ENCODE data around the gene GAREM2.

GAREM2 gene

DNA sequence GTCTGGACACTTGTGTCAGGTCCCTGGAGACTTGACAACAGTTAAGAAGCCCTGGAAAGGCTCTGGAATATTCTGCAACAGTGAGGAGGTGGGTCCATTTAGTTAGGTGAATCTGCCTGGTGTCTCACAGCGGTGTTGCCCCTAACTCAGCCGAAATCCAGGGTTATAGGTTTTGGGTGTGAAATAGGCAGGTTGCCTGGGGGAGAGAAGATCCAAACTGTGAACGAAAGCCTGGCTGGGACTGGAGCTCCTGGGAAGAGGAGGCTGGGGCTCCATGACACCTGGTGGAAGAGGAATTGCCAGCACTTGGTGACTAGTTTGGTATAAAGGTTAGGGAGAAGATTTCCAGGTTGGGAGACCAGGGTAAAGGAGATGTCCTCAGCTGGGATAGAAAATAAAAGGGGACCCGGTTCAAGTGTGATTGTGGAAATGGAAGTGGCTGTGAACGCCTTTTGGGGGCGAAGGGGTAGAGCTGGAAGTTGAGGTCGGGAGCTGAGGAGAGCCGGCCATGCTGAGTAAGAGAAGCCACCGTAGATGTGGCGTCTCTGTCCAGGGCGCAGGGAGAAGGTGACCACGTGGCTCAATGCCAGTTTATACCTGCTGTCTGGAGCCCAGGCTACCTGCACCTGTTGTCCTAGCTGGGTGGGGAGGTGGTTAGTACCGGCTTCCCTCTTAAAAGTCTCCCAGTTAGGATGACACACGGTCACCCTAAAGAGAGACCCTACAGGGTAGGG, 3.0 kb upstream of the GAREM2 start:
- DNase-seq (ENCODE audit: low read depth in 2 of 2, low spot score in 1 of 2): no peak

DNA sequence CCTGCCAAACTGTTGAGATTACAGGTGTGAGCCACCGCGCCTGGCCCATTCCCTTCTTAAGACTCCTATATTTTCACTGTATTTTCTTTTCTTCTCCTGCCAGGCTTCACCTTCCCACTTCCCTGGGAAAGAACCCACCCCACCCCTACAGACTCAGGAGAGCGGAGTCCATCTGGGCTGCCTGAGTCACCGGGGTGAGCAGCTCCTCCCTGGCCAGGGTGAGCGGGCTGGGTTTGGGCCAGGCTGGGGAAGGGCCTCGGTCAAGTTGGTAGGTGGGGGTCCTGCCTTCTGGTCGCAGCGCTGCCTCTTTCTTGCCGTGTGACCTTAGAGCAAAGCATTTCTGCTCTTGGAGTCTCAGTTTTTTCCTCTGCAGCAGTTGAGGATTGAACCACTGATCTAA, 2.1 kb upstream of the GAREM2 start:
- no peak for DNase-seq (ENCODE audit: low read depth in 2 of 2, low spot score in 1 of 2)

DNA sequence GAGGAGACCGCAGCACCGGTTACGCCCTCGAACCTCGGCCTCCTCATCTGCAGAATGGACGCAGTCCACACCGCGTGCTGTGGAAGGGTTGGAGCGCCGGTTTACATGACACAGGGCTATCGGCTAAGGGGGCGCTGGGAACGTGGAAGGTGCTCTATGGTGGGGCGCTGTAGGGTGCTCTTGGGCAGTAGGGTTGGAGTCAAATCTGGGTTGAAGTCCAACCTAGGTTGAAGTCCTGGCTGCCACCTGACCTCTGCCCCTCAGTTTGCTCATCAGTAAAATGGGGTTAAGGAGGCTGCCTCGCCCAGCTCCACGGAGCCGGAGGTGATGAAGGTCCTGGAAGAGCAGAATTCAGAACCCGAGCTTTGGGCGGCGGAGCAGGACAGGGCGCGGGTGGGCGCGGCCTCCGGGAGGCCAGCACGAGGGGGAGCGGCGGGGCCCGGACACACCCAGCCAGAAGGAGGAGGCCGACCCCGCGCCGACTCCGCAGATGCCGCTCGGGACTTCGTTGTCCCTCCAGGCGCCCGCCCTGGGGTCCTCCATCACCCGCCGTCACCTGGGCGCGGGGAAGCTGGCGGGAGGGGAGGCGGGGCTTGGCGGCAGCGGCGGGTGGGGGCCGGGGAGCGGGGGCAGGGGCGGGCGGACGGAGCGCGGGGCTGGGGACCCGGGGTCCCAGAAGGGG, 558 bp upstream of the GAREM2 start:
- no peak for DNase-seq (ENCODE audit: low read depth in 2 of 2, low spot score in 1 of 2)

DNA sequence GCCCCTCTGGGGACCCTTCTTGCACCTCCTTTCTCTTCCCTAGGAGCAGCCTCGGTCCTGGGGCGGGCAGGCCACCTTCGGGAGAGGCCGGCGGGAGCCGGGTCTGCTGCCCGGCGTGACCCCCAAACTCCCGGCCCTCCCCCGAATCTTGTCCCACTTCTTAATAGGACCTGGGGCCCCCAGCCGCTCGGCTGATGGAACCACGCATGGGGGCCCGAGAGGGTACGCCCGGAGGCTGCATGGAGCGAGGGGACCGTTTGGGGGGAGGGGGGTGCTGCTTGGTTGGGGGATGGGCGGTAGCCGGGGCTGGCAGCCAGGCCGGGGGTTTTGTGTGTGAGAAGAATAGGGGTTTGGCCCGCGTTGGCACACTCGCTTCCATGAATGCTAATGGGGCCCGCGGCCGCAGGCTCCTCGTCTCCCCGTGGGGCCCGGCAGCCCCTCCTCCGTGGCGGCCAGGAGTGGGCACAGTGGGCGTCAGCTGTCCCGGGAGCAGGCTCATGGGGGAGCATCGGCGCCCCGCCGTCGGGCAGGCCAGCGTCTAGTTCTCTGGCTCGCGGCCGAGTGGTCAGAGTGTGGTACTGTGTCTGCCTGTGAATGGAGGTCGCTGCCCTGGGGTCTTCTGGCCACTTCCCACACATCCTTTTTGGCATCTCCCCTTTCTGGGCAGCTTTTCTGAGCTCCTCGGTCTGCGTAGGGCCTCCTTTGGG, 1.0 kb downstream of the GAREM2 start:
- DNase-seq (ENCODE audit: low read depth in 2 of 2, low spot score in 1 of 2): no peak

DNA sequence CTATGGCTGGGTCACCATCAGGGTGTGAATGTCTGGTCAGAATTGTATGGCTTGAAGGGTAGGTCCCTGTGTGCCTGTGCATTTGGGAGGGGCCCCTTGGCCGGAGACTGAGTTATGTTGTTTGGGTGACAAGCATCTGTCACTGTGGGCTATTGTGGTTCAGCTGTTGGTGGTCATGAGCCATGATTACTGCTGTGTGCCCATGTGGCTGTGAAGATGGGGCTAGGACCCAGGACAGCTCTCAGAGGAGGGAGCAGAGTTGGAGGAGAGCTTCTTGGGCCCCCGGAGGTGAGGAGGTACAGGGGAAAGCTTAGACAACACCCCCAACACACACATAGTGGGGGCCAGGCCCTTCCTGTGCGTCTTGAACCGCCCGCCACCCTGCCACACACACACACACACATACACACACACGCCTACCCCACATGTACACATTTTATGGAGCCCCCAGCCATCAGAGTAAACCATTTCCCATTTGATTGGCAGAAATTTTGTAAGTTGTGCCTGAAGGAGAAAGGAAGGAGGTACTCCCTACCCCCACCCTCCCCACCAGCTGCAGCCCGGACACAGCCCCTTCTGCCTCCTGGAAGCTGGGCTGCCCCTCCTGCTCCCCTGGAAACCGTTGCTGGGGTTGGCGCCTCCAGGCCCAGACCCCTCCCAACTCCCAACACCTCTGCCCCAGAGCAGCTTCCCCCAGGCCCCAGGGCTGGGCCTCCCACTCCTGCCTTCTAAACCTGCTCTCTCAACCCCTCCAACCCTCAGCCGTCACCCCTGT, 2.0 kb downstream of the GAREM2 start:
- no peak for DNase-seq (ENCODE audit: low read depth in 2 of 2, low spot score in 1 of 2)

DNA sequence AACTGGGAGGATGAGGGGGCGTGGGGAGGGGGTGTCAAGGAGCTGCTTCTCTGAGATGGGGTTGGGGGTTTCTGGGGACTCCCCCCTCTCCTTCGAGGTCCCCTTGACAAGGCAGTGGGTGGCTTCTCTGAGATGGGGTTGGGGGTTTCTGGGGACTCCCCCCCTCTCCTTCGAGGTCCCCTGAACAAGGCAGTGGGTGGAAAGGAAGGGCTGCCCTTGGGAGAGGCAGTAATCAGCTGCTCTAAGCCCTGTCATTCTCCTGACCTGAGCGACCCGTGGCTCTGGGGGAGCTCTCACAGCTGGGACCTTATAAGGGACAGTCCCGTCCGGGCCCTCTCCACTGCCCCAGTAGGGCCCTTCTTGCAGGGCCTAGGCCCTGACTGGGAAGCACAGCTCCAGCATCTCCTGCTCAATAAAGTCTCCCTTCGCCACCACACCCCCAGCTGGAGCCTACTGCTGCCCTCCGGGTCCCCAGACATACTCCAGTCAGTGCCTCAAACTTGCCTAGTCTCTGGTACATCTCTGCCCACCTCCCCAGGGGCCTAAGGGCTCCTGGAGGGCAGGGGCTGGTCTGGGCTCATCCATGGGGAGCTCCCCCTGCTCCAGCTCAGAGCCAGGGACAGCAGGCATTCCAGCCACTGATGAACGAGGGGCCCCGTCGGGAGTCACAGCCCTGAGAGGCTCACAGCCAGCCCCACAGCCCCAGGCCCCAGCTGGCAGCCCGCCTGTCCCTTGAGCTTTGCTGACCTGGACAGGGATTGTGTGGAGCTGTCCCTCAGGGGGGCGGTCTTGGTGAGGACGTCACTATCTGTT, 2.8 kb downstream of the GAREM2 start:
- no peak for DNase-seq (ENCODE audit: low read depth in 2 of 2, low spot score in 1 of 2)

DNA sequence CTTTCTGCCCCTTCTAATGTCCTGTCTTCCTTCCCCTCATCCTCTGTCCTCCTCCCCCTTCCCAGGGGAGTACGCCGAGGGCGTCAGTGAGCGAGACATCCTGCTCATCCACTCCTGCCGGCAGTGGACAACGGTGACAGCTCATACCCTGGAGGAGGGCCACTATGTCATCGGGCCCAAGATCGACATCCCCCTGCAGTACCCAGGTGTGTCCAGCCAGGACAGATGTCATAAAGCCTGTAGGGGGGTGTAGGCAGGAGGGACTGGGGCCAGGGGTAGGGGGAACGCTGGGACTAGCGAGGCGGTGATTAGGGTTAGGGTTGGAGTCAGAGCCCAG, 3.4 kb downstream of the GAREM2 start:
- DNase-seq (ENCODE audit: low read depth in 2 of 2, low spot score in 1 of 2): no peak

DNA sequence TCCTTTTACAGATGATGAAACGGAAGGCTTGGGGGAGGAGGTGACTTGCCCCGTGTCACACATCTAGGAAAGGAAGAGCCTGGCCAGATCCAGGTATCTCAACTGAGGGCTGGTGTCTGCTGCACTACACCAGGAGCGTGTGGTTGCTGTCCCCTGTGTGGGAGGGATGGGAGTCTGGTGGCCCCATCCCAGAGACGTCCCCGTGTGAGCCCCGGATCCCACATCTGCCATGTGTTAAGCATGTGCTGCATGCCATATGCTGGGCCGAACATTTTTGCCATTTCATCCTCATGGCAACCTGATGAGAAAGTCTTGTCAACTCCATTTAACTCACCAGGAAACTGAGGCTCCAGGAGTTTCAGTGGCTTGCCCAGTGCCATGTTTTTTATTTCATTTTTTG, 4.2 kb downstream of the GAREM2 start:
- no peak for DNase-seq (ENCODE audit: low read depth in 2 of 2, low spot score in 1 of 2)

DNA sequence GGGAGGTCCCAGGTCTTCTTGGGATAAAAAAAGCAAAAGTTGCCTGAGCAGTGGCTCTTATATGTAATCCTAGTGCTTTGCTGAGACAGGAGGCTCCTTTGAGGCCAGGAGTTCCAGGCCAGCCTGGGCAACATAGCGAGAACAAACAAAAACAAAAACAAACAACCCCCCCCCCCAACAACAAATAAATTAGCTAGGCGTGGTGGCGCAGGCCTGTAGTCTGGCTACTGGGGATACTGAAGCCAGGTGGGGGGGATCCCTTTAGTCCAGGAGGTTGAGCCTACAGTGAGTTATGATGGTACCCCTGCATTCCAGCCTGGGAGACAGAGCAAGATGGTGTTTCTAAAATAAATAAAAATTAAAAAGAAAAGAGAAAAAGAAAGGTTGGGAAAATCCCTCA, 5.4 kb downstream of the GAREM2 start:
- no peak for DNase-seq (ENCODE audit: low read depth in 2 of 2, low spot score in 1 of 2)

DNA sequence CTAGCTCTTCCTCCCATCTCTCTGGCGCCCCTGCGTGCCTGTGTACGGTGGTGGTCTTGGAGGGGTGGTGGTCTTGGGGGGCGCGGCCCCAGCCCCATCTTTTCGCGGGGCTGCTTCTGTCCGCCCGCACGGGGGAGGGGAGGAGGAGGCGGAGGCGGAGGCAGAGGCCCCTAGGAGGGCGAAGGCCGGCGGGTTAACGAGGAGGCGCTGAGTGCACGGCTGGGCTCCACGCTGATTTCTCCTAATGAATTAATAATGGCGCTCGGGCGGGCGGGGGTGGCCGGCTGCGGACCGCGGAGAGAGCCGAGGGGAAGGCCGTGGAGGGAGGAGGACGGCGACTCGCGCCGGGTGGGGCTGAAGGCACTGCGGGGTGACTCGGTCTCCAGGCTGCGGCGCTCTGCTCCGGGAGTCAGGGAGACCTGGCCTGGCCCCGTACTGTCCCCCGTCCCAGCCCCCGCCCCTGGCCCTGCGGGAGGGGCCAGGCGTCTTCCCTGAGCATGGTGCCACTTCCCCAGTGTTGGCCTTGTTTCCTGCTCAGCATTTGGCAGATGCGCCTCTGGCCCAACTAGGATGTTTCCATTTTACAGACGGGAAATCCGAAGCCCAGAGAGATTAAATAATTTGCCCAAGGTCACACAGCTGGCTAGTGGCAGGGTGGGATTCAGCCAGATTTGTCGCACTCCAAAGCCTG, 6.0 kb downstream of the GAREM2 start:
- DNase-seq (ENCODE audit: low read depth in 2 of 2, low spot score in 1 of 2): no peak

DNA sequence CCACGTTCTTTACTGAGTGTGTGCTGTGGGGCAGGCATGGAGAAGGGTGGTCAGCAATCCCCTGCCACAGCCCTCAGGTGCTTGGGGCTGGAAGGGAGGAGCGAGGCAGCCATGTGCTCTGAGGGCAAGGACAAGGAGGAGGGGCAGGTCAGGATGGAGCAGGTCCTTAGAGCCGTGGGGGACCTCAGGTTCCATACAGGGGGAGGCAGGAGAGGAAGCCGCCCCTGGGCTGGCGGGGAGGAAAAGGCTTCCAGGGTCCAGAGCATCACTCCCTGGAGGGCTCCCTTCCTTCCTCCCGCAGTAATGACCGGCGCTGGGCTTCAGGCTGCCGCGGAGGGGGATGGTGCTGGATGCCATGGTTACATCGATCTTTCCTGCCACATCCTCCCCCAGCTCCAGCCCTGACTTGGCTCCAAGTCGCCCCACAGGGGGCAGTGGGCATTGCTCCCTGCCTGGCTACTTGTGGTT, 6.6 kb downstream of the GAREM2 start:
- no peak for DNase-seq (ENCODE audit: low read depth in 2 of 2, low spot score in 1 of 2)

DNA sequence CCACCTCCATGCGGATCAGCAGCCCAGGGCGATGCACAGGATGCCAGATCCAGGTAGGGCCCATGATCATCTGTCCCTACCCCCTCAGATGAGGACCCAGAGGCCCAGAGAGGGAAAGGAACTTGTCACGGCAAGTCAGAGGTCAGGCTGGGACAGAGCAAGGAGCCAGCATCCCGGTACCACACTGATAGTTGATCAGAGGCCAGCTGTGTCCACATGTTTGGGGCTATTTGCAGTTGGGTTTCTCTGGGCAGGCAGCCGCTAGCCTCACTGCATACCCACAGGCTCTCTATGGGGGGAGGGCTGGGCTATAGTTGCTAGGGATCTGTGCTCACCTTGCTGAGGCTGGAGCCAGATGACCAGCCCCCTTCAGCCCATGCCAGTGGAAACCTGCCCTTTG, 9.6 kb downstream of the GAREM2 start:
- DNase-seq (ENCODE audit: low read depth in 2 of 2, low spot score in 1 of 2): no peak

DNA sequence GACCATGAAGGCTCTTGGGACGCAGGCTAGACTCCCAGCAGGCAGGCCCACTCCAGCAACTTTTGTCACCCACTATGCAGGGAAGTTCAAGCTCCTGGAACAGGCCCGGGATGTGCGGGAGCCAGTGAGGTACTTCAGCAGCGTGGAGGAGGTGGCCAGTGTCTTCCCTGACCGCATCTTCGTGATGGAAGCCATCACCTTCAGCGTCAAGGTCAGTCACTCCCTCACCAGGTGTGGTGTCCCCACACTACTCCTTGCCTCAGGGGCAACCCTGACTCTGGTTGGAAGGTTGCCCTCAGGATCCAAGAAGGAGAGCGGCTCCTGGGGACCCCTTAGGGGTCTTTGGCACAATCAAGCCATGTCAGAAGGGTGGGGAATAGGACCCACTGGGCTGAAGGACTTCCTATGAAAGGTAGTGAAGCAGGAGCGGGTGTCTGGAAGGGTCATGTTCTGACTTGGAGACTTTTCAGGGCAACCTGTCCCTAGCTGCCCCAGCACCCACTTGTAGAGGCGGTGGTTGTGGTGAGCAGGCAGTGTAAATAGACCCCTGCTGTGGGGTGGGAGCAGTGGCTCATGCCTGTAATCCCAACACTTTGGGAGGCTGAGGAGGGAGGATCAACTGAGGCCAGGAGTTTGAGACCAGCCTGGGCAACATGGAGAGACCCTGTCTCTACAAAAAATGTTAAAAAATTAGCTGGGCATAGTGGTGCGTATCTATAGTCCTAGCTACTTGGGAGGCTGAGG, 10.2 kb downstream of the GAREM2 start:
- no peak for DNase-seq (ENCODE audit: low read depth in 2 of 2, low spot score in 1 of 2)

DNA sequence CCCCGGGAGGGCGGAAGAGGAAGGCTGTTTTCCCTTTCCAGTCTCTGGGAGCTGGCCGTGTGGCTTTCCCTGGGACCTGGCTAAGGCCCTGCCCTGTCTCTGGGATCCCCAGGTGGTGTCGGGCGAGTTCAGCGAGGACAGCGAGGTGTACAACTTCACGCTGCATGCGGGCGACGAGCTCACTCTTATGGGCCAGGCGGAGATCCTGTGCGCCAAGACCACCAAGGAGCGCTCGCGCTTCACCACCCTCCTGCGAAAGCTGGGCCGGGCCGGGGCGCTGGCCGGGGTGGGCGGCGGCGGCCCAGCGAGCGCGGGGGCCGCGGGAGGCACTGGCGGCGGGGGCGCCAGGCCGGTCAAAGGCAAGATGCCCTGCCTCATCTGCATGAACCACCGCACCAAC, 11.2 kb downstream of the GAREM2 start:
- DNase-seq (ENCODE audit: low read depth in 2 of 2, low spot score in 1 of 2): no peak

DNA sequence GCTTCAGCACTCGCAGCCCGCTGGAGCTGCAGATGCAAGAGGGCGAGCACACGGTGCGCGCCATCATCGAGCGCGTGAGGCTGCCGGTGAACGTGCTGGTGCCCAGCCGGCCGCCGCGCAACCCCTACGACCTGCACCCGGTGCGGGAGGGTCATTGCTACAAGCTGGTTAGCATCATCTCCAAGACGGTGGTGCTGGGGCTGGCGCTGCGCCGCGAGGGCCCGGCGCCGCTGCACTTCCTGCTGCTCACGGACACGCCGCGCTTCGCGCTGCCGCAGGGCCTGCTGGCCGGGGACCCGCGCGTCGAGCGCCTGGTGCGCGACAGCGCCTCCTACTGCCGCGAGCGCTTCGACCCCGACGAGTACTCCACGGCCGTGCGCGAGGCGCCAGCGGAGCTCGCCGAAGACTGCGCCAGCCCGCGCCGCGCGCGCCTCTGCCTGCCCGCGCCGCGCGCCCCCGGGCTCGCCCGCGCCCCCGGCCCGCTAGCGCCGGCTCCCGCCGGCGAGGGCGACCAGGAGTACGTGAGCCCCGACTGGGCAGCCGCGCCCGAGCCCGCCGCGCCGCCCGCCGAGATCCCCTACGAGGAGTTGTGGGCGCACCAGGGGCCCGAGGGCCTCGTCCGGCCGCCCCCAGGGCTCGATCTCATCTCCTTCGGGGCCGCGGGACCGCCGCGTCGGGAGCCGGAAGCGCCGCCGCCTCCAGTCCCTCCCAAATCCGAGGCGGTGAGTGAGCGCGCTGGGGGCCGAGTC, 11.8 kb downstream of the GAREM2 start:
- DNase-seq (ENCODE audit: low read depth in 2 of 2, low spot score in 1 of 2): peak; percentile 41 to 71

DNA sequence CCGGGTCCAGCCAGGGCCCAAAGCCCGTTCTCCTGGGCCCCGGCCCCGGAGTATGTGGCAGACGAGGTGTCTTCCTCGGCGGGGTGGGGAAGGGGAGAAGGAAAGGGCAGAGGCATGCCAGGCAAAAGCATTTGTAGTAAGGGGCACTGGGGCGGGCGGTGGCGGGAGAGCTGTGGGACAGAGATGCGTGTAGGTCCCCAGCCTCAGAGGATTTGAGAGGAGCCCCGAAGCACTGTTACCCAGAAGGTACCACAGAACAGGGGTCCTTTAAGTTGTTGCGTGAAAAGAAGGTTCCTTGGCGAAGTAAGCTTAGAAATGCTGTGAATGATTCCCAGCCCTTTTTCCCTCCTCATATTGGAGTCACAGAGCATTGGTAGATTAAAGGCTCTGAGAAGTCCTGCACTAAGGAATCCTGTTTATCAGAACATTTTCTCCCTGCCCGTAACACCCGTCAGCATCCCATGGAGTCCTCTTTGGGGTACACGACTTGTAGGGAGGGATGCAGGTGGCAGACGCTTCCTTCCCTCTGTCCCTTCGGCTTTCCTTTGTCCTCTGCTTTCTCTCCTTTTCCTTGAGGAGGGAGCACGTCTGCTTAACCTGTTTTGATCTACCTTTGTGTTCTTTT, 12.5 kb downstream of the GAREM2 start:
- DNase-seq (ENCODE audit: low read depth in 2 of 2, low spot score in 1 of 2): no peak

DNA sequence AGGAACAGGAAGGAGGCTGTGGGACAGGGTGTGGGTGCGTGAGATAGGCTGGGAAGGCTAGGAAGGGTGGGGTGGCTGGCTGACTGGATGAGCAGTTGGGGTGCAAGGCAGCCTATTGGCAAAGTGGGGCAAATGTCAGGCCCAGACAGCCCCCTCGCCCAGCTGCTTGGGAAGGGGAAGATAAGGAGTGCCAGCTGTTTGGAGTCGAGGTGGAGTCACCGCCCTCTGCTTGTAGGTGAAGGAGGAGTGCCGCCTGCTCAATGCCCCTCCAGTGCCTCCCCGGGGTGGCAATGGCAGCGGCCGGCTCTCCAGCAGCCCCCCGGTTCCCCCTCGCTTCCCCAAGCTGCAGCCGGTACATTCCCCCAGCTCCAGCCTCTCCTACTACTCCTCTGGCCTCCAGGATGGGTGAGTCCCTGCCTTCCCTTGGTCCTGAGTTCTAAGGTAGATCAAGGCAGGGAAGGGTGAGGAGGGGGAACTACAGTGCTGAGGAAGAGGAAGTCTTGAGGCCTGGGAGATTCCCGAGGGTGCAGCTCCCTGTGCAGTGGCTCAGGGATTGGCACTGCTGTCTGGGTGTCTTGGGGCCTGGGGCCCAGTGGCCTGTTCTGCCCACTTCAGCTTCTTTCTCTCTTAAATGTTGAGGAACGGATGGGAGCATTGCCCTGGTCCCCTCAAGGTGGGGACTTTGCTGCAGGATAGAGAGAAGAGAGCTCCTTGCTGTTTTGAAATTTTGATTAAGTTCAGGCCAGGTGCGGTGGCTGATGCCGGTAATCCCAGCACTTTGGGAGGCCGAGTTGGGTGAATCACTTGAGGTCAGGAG, 13.3 kb downstream of the GAREM2 start:
- DNase-seq (ENCODE audit: low read depth in 2 of 2, low spot score in 1 of 2): no peak

All from stimulated activated CD8-positive, alpha-beta memory T cell treated with anti-CD3 and anti-CD28 coated beads, Interleukin-4, amount 100 ng/mL, for 4 hours (primary cell).